Right renal pelvis (tissue), 4 donors: ENCODE measurements around the gene GRM1. TPM values are rescaled to one million over a fixed set of nuclear protein-coding genes. Genes with fewer than 3 reads are reported as not detected.

ENCODE experiments used
- DNase-seq, 4 donors: peaks; one replicate each; pipeline ENCODE4 v3.0.0-alpha.2; 2013; ENCODE audit warnings: low read depth in 4 of 4, low spot score in 3 of 4, missing footprints in 1 of 4
- polyA plus RNA-seq, 4 donors: library from polyadenylated mRNA; unstranded; fragments of 120-200 nt; gene quantifications; one replicate each; pipeline ENCODE4 v1.2.1, GENCODE V29; 2013; ENCODE audit not compliant: insufficient read length in 4 of 4

Gene GRM1
- polyA plus RNA-seq, result under 1 TPM; 0.15 to 0.27 (median 0.20) TPM

DNA sequence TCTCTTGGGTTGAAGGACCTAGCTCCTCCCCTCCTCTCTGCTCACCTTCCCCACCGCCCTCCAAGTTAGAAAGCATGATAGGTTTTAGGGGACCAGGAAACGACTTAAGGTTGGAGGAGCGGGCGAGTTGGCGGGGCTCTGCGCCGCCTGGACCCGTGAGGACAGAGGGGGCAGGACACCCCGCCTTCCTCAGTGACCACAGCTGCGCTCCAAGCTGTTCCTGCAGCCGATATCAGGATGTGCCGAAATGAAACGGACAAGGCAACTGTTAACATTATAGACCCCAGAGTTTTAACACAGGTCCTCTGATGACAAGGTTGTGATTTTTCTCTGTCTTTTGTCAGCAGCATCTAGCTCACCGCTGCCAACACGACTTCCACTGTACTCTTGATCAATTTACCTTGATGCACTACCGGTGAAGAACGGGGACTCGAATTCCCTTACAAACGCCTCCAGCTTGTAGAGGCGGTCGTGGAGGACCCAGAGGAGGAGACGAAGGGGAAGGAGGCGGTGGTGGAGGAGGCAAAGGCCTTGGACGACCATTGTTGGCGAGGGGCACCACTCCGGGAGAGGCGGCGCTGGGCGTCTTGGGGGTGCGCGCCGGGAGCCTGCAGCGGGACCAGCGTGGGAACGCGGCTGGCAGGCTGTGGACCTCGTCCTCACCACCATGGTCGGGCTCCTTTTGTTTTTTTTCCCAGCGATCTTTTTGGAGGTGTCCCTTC, at the start of gene GRM1:
Gene GRM1, plus strand, starts transcription at position 212 of the 722 bp plus-strand sequence. Its CDS starts 456 bp downstream, at position 668.
- DNase-seq, result no peak

DNA sequence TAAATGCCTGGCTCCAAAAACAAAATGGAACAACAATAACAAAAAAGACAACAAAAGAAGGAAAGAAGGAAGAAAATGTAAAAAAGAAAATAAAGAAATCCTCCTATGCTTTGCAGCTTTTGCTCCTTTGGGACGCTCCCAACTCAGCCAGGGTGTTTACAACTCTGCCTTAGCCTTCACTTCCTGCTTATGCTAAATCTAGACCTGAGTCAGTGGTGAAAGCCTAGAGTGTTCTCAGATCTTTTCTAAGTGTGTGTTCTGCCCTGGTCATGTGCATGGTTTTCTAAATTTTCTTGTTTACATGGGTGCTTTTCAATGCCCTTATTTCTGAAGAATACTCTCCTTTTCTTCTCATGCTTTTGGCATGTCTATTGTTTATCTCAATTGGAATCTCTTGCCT, 19.5 kb upstream of the GRM1 start:
- DNase-seq, result no peak

DNA sequence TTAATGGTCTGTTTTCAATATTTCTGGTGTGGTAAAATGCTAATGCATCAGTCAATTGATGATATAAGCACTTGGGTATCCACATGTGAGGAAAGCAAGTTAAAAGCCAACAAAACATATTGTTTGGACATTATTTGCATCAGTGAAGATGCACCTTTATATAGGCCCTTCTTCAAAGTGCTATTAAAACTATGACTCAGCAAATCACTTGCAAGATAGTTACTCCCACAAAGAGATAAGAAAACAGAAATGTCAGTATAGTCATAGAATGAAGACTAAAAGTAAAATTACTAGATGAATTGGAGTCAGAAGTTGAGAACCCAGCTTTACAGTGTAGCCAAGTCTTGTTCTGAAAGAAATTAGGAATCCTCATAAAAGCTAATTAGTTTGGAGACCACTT, 14.6 kb upstream of the GRM1 start:
- DNase-seq, result no peak

DNA sequence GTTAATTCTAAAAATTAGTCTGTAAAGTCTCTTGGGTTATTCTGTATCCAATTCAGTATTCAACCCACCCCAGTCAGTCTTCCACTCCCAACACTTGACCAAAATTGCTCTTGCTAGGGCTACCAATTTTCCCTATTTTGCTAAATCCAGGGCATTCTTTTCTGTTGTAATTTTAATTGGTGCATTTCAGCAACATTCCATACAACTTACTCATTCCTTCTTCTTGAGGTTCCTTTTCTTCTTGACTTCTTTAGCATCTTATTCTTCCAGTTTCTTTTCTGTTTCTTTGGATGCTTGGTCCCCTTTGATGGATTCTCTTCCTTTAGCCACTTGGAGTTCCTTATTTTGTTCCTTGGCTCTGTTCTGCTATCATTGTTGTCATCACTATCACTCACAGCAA, 11.2 kb upstream of the GRM1 start:
- no peak for DNase-seq

DNA sequence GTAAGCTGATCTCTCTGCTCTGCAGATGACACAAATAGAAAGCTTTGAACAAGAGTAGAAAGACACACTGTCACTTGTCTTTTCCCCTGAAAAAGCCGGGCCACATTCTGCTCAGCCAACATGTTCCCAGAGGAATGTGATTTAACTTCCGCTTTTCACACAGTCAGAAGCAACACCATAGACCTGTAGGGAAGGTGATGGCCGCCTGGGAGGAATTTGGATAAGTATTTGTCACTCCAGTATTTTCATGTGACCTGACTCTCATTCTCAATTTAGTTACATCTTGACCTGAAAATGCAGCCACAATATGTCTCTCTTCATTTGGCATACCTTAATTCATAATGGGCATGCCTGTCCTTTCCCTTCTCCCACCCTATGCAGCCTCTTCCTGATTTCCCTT, 2.0 kb upstream of the GRM1 start:
- no peak for DNase-seq

DNA sequence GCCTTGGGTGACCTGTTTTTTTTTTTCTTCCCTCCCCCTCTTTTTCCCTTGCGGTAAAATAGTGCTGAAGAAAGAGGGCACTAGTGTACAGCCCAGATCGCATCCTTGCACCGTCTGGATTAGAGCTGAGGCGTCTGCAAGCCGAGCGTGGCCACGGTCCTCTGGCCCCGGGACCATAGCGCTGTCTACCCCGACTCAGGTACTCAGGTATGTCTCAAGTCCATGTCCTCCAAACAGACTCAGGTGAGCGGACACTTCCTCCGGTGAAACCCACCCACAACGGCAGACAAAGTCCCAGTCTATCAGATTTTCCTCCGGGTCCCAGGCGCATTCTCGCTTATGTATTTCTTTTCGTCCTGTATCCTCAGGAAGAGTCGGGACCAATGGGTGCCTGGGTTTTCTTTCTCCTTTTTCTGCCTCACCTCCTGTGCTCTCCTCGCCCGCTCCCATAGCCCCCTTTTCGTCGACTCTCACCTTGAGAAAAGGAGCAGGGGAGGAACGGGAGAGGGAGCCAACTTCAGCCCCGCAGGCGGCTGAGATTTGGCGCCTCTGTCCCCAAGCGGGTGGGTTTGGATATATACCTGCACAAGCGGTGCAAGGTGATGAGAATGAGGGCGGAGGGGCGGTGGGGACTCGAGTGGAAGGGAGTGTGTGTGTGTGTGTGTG, 1.1 kb upstream of the GRM1 start:
- DNase-seq, result no peak

DNA sequence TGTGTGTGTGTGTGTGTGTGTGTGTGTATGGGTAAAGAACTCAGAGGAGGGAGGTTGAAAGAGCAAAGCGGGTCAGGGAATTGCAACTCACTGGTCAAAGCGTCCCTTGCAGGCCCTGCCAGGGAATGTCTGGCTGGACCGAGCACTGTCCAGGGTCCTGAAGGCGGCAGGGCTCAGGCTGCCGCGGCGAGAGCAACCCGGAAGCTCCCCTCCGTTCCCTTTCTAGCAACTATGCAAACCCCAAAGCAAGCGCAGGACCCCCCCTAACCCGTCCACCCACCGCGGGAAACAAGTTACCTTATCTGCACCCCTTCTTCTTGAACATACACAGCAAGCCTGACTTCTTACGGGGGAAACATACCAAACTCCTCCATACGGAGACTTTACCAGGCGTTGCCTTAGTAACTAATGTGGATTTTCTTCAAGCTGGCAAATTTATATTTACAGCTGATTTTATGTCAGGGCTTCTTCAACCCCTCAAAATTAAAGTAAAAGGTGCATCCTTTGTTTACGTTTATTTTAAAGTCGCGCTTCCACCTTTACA, 538 bp upstream of the GRM1 start:
- peak; percentile 50 to 64 (median 53) for DNase-seq

DNA sequence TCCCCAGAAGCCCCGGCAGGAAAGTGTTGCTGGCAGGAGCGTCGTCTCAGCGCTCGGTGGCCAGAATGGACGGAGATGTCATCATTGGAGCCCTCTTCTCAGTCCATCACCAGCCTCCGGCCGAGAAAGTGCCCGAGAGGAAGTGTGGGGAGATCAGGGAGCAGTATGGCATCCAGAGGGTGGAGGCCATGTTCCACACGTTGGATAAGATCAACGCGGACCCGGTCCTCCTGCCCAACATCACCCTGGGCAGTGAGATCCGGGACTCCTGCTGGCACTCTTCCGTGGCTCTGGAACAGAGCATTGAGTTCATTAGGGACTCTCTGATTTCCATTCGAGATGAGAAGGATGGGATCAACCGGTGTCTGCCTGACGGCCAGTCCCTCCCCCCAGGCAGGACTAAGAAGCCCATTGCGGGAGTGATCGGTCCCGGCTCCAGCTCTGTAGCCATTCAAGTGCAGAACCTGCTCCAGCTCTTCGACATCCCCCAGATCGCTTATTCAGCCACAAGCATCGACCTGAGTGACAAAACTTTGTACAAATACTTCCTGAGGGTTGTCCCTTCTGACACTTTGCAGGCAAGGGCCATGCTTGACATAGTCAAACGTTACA, 817 bp downstream of the GRM1 start:
- DNase-seq, result no peak

DNA sequence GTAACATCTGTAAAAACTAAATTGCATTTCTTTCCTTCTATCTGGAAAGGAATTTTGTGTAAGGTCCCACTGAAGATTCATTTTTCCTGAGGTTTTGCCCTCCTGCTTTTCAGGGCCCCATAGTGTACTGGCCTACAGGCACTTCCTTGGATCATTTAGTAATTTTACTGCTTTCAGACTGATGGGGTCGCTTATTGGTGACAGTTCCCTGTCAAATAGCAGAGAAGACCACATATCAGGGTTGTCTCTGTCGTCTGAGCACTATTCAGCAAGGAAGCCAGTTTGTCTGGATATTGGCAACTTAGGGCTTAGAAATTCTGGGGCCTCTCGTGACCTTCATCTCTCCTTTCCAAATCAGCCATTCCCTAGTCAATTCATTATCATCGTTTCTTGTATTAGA, 3.5 kb downstream of the GRM1 start:
- no peak for DNase-seq

DNA sequence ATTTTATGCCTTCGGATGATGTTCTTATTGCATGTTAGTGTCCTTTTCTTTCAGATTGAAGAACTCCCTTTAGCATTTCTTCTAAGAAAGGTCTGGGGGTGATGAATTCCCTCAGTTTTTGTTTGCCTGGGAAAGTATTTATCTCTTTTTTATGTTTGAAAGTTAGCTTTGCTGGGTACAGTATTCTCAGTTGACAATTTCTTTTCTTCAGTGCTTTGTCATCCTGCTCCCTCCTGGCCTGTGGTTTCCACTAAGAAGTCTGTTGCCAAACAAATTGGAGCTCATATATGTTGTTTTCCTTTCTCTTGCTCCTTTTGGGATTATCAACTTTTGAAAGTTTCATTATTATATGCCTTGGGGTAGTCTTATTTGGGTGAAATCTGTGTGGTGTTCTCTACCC, 11.5 kb downstream of the GRM1 start:
- DNase-seq, result no peak

DNA sequence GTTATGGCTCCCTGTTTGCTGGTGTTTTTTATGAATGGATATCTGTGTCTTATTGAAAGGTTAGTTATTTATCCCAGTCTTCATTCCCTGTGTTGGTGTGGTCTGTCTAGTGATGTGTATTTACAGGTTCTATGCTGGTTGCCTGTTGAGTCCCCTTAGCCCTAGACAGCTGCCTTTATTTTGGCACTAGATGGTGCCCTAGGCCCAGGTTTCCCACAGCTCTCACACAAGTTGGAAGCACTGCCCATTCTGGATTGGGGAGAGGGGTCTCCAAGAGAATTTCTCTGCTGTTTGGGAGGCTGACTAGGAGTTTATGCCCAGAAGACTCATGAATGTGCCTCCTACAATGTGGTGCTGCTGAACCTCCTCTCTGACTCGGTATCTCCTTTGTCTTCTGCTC, 12.4 kb downstream of the GRM1 start:
- no peak for DNase-seq

DNA sequence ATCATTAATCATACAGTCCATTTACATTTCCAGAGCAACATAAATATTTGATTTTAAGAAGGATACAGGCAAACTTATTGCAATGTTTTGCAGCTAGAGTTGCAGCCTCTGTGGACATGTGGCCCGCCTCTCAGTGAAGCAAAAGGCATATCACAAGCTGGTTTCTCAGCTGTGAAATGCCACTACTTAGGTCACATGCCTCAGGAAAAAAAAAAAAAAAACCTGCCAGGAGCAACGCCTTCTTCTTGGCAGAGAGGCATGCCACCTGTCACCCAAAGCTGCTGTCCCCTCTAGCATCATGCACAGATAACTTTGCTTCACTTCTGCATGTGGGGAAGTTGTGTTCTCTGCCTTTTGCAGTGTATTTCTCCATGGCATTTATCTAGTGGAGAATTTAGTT, 18.5 kb downstream of the GRM1 start:
- no peak for DNase-seq

DNA sequence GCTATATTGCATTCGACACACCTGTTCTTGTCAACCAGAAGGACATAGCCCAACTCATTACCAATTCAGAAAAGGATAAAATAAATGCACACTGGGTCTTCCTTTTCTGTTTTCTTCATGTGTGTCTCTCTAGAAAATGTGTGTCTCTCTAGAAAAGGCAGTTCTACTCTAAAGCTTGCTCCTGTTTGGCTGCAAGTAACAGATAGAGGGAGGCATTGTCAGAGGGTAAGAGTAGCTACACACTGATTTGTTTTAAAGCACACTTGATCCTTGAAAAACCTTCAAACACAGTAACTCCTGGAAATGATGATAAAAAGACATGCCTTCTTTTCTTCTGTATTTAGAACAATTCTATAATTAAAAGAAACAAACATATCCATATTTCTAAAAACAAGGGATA, 21.3 kb downstream of the GRM1 start:
- no peak for DNase-seq

DNA sequence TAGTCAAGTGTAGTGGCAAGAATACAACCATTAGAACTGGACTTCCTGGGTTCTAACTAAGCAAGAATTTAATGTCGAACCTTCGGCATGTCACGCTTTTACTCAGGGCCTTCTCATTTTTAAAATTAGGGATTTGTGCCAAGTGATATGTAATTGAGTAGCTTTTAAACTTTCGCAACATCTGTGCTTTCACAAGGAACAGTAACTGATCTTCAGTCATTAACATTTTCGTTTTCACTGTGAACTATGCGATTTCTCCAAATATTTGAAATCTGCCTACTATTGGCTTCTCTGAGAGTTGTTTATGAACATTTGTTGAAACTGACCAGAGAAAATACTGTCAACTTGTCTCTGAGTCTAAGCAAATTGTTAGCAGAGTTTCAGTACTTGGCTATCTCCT, 27.6 kb downstream of the GRM1 start:
- no peak for DNase-seq

DNA sequence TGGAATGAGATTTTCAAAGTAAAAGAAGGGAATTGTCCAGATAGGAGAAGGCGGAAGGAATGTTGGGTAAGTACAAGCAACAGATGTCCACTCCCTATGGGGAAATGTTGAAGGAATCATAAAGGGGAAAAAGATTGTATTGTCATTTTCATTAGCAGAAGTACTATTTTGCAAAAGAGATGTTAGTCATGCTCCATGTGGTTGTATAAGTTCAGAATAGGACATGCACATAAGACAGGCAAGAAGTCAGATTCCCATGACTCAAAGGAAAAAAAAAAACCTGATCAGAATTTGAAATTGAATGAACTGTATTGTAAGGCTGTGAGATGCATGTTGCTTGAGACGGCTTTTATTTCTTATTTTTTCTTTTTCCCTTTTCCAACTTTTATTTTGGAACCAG, 36.8 kb downstream of the GRM1 start:
- no peak for DNase-seq

DNA sequence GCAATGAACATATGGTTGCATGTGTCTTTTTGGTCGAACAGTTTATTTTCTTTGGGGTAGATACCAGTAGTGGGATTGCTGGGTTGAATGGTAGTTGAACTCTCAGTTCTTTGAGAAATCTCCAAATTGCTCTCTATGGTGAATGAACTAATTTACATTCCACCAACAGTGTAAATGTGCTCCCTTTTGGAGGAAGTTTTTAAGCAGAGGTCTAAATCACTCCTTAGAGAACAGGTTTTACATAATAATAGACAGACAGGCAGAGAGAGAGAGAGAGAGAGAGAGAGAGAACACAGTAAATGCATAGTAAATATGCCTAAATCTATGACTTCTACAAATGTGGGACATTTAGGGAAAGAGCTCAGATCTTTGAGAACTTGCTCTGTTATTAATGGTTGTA, 37.6 kb downstream of the GRM1 start:
- no peak for DNase-seq

DNA sequence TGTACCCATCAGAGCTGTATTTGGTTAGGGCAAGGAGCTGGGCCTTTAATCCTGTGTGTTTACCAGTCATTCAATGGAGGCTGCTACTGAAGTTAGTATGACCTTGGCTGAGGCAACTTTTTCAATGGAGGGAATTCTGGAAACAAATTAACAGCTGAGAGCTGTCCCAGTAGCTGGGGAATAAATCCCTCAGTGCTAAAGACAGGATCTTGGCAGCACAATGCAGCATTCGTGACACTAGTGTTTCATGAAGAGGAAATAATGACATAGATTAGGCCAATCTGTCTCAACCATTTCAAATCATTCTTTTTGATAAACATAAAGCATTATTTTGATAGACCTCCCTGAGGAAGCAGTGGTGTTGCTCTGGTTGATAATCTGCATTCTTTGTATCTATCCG, 42.9 kb downstream of the GRM1 start:
- peak in 1 of 4 donors; percentile 19 for DNase-seq

DNA sequence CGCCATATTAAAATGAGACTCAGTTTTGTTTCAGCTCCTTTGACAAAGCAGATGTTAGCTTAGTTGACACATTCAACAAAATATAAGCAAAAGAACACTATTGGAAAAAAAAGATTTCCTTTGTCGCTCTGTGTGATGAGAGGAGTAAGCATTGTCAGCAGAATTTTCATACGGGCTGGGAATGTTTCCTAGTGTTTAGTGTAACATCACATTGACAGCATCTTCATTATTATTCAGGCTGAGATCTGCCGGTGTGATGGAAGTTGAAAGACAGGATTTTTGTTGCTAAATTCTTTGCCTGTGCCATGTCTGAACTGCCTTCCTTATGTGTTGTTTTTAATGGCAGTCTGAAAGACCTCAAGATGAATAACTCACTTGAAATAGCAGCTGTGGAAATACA, 49.1 kb downstream of the GRM1 start:
- DNase-seq, result no peak

DNA sequence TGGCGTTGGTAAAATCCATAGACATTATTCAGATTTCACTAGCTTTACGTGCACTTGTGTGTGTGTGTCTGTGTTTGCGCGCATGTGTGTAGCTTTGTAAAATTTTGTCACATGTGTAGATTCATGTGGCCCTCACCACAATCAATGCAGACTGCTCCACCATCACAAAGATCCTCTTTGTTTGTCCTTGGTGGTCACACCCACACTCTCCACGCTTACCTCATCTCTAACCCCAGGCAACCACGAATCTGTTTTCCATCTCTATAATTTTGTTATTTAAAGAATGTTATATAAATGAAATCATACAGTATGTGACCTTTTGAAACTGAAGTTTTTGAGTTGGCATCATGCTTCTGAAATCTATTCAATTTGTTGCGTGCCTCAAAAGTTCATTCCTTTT, 58.5 kb downstream of the GRM1 start:
- no peak for DNase-seq

DNA sequence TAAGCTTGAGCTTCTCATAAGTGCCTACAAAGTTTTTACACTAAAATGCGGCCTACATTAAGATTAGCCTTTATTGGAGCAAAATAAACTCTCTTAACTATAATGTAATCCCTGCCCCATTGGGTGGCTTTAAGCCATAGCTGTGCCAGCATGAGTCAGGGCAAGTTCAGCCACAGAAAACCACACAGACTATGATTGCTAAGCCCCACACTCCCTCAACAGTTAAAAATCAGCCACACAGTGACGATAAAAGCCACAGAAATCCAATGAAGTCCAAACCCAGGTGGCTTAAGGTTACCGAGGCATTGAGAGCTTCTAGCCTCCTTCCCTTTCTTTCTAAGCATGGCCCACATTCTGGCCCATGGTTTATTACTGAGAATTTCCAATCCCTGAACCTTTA, 61.6 kb downstream of the GRM1 start:
- no peak for DNase-seq

DNA sequence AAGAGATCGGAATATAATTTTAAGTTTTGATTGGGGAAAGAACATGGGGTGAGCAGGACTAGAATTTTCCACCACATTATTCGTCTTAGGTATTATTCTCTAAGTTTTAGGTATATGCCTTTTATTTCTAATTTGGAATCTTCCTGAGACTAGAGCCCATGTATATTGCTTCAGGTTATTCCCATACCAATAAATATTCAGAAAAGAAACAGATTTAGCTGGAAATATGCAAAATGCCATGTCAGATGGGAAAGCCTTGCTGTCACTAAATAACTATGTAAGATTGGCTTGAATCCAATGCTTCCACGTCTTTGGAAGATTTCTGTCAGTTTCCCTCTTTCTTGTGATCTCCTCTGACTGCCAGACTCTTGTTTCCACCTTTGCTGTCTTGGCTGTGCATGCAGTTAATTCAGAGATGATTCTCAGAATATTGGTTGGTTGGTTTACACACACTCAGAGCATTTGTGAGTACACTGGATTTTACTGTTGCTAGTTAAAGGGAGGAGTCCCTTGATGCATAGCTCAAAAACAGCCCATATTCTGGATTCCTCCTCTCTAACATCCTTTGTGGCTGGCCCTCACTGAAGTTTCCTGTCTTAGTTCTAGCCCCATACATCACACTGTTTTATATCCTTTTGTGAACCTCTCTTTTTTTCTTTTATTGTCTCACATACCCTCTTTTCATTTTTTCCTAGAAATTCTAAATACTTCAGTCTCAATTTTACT, 64.3 kb downstream of the GRM1 start:
- DNase-seq, result no peak
